GM19467 (cell line): ENCODE data around the gene OXTR.

Source experiments
- ATAC-seq: cut with Tn5 transposase; IDR thresholded peaks from one replicate; pipeline ENCODE4 v1.9.1; 2021; ENCODE audit warnings: mild to moderate bottlenecking, moderate library complexity; ENCODE audit not compliant: unreplicated experiment

The OXTR gene

DNA sequence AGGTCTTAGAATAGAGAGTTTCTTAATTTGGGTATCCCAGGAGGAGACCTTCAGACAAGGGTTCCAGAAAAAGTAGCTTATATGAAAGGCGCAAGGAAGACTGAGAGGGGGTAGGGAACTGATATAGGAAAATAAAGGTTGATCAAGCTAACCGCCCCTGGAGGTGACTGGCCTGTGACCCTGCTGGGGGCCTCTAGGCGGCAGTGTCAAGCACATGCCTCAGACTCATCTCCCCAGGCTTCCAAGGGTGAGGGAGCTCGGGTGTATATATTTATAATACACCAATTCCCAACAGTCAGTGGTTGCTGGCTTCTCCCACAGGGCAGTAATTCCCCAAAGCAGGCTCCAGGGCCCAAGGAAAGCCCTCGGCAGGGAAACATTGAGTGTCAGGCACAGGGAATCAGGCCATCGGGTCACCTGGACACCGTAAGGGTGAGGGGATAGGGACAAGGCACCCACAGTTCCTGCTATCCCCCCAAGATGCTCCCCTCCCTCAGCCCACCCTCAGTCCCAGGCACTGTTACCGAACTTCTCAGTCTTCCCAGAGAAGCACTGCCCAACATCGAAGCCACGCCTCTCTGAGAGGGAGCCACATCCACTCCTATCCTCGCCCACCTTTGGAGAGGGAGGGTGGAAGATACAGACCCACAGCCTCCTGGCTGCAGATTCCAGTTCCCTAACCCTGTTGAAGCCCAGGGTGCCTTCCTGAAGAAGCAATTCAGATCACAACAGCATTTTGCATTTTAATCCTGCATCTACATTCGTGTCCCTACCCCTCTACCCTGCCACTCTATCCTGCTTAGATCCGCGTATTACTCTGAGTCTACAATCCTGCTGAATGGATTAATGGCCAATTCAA lies 55.3 kb downstream of the OXTR start:
- ATAC-seq = peak; percentile 70

DNA sequence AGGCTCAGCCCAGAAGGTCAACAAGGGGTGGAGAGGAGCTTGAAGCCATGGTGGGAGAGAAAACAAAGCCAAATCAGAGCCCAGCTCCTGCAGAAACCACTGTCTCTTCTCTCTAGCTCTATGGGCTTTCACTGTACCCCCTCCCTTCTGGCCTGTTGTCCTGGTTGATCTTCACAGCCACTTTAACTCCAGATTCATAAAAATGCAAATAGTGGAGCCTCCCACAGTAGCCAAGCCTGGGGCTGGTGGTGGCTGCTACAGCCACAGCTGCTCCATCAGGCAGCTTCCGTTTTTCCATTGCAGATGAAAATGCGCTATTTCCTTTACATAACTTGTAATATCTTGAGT lies 56.5 kb downstream of the OXTR start:
- ATAC-seq = no peak

DNA sequence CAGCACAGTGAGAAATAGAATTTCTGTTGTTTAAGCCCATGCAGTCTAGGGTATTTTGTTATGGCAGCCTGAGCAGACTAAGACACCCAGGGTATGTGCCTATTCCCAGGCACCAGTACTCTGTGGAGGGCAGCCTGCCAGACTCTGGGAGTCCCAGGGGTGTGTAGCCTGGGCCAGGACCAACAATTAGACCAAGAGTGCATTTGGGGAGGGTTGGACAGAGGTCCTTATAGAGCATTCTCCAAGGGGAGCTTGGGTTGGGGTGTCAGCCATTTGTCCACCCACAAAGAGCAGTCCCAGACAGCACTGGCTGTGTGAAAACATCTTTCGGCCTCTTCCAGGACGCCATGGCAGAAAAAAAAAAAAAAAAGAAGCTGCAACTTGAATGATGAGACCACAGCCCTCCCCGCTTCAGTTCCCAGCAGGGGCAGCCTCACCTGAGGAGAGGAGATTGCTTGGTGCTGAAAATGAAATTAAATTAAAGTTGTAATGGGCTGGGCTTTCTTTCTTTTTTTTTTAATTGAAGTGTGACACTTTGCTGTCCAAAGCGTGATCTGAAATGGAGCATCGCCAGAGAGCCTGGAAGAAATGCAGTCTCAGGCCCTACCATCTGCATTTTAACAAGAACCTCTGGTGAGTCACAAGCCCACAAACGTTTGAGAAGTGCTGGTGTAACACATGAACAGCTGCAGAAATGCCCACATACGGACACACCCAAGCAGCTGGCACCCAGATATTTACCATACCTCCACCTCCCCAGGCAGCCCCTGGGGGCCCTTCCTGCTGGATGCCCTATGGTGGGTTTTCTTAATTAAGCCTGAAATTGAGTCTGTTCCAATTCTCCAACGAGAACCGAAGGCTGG lies 57.1 kb downstream of the OXTR start:
- no peak for ATAC-seq

DNA sequence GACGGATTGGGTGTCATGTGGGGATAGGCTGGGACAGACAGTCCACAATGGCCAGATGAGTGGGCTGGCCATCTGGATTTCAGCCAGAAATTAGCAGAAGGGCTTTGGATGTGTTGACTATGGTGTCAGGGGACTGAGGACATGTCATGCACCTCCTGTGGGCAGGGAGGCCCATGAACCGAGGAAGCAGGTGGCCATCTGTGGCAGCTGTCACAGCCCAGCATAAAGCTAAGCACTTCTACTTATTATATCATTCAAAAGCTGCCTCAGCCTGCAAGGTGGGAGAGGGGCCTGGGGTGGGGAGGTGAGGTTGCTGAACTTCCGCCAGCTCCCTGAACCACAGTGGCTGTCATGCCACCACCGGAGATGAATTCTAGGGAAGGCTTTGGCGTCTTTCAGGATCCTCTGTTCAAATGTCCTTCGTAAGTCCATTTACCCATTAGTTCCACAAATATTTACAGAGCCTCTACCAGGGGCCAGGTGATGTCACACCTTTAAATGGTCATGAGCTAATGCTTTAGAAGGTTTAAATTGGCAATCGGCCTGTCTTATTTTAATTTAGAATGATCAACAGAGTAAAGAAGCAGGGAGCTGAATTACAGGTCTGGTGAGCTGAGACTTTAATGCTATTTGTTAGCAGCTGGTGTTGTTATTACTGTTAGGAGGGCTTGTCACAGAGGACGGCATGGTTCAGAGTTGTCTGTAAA lies 59.5 kb downstream of the OXTR start:
- no peak for ATAC-seq

DNA sequence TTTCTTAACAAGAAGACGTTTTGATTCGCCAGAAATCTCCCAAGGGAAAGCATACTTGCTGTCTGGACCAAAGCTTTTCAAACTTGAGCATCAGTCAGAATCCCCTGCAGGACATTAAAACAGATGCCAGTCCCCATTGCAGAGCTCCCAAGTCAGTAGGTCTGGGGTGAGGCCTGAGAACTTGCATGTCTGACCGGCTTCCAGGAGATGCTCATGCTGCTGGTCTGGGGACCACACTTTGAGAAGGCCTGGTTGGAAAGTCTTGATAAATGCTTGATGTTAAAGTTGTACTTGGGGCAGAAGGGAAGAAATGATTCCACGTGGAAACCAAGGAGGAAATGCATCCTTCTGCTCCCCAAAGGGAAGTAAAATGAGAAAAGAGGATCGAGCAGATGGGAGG lies 60.1 kb downstream of the OXTR start:
- no peak for ATAC-seq

DNA sequence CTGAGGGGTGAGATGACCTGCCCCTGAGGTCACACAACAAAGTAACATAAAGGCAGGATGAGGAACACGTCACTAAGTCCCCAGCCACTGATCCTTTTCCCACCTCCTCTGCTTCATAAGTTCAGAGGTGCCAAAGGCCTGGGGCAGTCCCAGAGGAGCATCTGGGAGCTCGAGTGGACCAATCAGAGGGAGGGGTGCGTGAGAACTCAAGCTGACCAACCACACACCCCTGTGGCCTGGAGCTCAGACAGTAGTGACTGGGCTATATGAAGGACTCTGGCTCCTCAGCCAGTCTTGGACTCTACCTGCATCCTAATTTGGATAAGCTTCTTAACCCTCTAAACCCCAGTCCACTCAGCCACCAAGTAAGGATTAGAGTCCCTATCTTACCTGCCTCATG lies 63.8 kb downstream of the OXTR start:
- ATAC-seq = no peak

DNA sequence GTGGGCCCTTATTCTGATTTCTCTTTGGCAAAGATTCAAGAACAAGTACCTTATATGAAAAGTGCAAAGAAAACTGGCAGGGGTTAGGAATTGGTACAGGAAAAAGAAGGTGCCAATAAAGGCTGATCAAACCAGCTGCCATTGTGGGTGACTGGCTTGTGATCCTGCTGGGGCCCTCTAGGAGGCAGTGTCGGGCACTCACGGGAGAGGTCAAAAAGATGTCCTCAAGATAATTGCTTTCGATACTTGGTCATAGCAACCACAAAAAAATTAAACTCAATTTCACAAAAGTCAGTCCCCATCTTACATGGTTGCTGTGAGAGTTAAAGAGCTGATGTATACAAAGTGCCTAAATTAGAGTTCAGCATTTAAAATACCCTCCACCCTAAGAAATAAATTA lies 66.9 kb downstream of the OXTR start:
- no peak for ATAC-seq
